ENCODE measurements around the gene TLCD5.

The TLCD5 gene

GRCh38 chr11:120378474-120378873 is 53.4 kb downstream of the TLCD5 start:
- DNase-seq (ENCODE audit: low read depth in 3 of 3, low spot score in 1 of 3) = no peak

DNA sequence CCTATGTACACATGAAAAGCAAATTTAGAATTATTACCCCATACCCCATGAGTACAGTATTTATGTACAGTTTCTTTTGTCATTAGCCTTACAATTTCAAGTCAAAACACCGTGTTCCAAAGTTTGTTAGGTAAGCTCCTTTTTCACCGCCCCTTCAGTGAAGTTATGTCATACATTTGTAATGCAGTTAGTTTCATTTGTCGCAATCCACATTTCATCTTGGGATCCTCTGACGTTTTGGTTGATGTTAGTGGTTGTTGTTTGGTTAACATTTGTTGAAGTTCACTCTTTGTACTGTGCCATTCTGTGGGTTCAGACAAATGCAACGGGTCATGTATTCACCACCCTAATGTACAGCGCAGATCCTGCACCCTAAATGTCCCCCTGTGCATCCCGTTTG is 56.3 kb downstream of the TLCD5 start:
- no peak for DNase-seq (ENCODE audit: low read depth in 3 of 3, low spot score in 1 of 3)

Measured in stimulated activated CD4-positive, alpha-beta T cell treated with anti-CD3 and anti-CD28 coated beads, TNF-alpha, amount 100 ng/mL, for 1 hour (primary cell).